Right cardiac atrium (tissue), 5 donors: Measurements from ENCODE around the gene OR4C12. TPM values are rescaled to one million over a fixed set of nuclear protein-coding genes. Genes with fewer than 3 reads are reported as not detected.
A peak's percentile ranks its signal among the peaks of the same experiment; 100 is the strongest.
"Not testable (repeated sequence)": the region's sequence is repeated elsewhere in the genome, so short reads cannot be mapped to it uniquely, and the experiment has no call there.

Source experiments
- ATAC-seq, 2 donors: fragments of 200-7000 bp; cut with Tn5 transposase; one replicate each; pipeline versions ENCODE4 v1.8.0 to v1.9.1; 2020; ENCODE audit warnings: moderate library complexity in 2 of 2, mild to moderate bottlenecking in 1 of 2
- DNase-seq, 3 donors: peaks; one replicate each; pipeline ENCODE4 v3.0.0-alpha.2; 2020
- H3K27ac ChIP-seq: one replicate; pipeline ENCODE4 v1.5.1; 2013; ENCODE audit warnings: mild to moderate bottlenecking, low read length, control low read depth, moderate library complexity
- H3K27me3 ChIP-seq: one replicate; pipeline ENCODE4 v1.6.1; 2013; ENCODE audit not compliant: control insufficient read depth, insufficient read depth
- H3K4me1 ChIP-seq: one replicate; pipeline ENCODE4 v1.6.1; 2013; ENCODE audit warnings: low read length; ENCODE audit not compliant: control insufficient read depth, insufficient read depth
- H3K4me3 ChIP-seq: one replicate; pipeline ENCODE4 v1.5.1; 2013; ENCODE audit warnings: low read length, control low read depth
- H3K9me3 ChIP-seq: one replicate; pipeline ENCODE4 v1.6.1; 2013; ENCODE audit warnings: low read length; ENCODE audit not compliant: control insufficient read depth
- WGBS: extraction: QIAGEN DNeasy Blood & Tissue Kit; methylation state at CpG from one replicate; pipeline ENCODE4 v1.1.7; 2013; 5-methylcytosine and 5-hydroxymethylcytosine counted together
- intact Hi-C, 4 donors: fragments of 100-400 bp; cut with DNase I; formaldehyde crosslinking; loops; one replicate each; pipeline versions ENCODE4 v1.11.0 to v1.14.0; 2022 to 2023
- long read RNA-seq, 4 donors: library from polyadenylated mRNA; unstranded; transcript quantifications; one replicate each; pipeline ENCODE4 v2.0.0, GENCODE V29; 2020 to 2021
- polyA plus RNA-seq: library from polyadenylated mRNA; stranded (reverse); fragments of 200-250 nt; gene quantifications from one replicate; pipeline ENCODE4 v1.2.3, GENCODE V29; 2013
- total RNA-seq, 4 donors: library from RNA; stranded (reverse); fragmentation: NEBNext Ultra II Directional; extraction: Animal tissue kit (Norgen Biotek cat#: 25700); gene quantifications; one replicate each; pipeline ENCODE4 v1.2.1, GENCODE V29; 2021
- donor health status: healthy with polysubstance abuse.
- donor health status: DM: no; HTN: yes; CAD: no.
- donor health status: DM: no; HTN: no; CAD: no.
- donor health status: DM: no; HTN: yes; CAD: no; lungs with severe emphysema.
- donor health status: DM: yes; HTN: yes; CAD: no.

OR4C12 gene
- not detected for total RNA-seq
- not detected for polyA plus RNA-seq
- long read RNA-seq, donor 1: 0 reads
- long read RNA-seq, donor 2: 0 reads
- long read RNA-seq, donor 3: 0 reads
- long read RNA-seq, donor 4: 0 reads

- H3K4me1 ChIP-seq, DNase-seq, H3K27ac ChIP-seq, H3K27me3 ChIP-seq, ATAC-seq, H3K9me3 ChIP-seq, H3K4me3 ChIP-seq, intact Hi-C loops: not testable (repeated sequence)
- WGBS: 27% methylated on average over 1 of the region's 1 CpG
Measured at GRCh38 chr11:49982435-49982834, at the start of gene OR4C12. Gene OR4C12 (minus strand): TSS chr11:49982535. CDS start chr11:49982501, 34 bp downstream.

GRCh38 chr11:50030193-50030592 lies 47.9 kb upstream of the OR4C12 start:
- DNase-seq (no peak), ATAC-seq (peak in 1 of 2 donors; percentile 66)
- 28% methylated on average over 1 of the region's 1 CpG for WGBS
- intact Hi-C loops: no loop called here
- Histone ChIP-seq H3K4me1 (no peaks in the 10 kb centered on the region), H3K27ac (no peak overlapping the region), H3K27me3 (no peaks in the 10 kb centered on the region), H3K4me3 (no peak overlapping the region), H3K9me3 (no peaks in the 10 kb centered on the region)

- Histone ChIP-seq H3K4me3 (no peak overlapping the region), H3K27me3 (no peaks in the 10 kb centered on the region), H3K4me1 (no peaks in the 10 kb centered on the region), H3K9me3 (no peaks in the 10 kb centered on the region), H3K27ac (no peak overlapping the region)
- ATAC-seq: no peak
- DNase-seq: peak in 1 of 3 donors; percentile 14
- intact Hi-C loops: no loop called here
- WGBS: 37% methylated on average over 6 of the region's 6 CpGs
Measured at GRCh38 chr11:49995565-49995964, 13.2 kb upstream of the OR4C12 start.

GRCh38 chr11:49973439-49973838 lies 8.9 kb downstream of the OR4C12 start:
- DNase-seq: peak in 1 of 3 donors; percentile 14
- H3K4me1 ChIP-seq, H3K27ac ChIP-seq, H3K9me3 ChIP-seq, H3K27me3 ChIP-seq, intact Hi-C loops, H3K4me3 ChIP-seq, ATAC-seq: not testable (repeated sequence)
- 87% methylated on average over 4 of the region's 4 CpGs for WGBS

GRCh38 chr11:49952091-49952490 lies 30.2 kb downstream of the OR4C12 start, which contains the start of gene OR4C13:
Gene OR4C13 (plus strand): TSS chr11:49952391. CDS start chr11:49952423, 32 bp downstream.
- intact Hi-C loops: no loop called here
- WGBS: 75% methylated on average over 1 of the region's 1 CpG
- Histone ChIP-seq H3K4me3 (no peak within 1 kb of the TSS), H3K9me3 (no peaks in the 10 kb centered on the region), H3K27me3 (no peaks in the 10 kb centered on the region), H3K4me1 (no peaks in the 10 kb centered on the region), H3K27ac (no peak within 1 kb of the TSS)
- DNase-seq (no peak), ATAC-seq (no peak)

- intact Hi-C loops, DNase-seq, H3K27ac ChIP-seq, H3K27me3 ChIP-seq, ATAC-seq, H3K4me1 ChIP-seq, H3K4me3 ChIP-seq, H3K9me3 ChIP-seq: not testable (repeated sequence)
- 66% methylated on average over 1 of the region's 1 CpG for WGBS
Measured at GRCh38 chr11:49948701-49949100, 33.6 kb downstream of the OR4C12 start.

Other genes with a start within 250 kb of the OR4C12 start
- gene OR4C13, start 30.1 kb downstream of the OR4C12 start, total RNA-seq: not detected
- gene OR4C13, start 30.1 kb downstream of the OR4C12 start, polyA plus RNA-seq: not detected
- not detected for gene OR4C45, start 50.3 kb upstream of the OR4C12 start, total RNA-seq
- not detected for gene OR4C45, start 50.3 kb upstream of the OR4C12 start, polyA plus RNA-seq